HEK293 (cell line): ENCODE measurements around the gene CD300E.

Experiments used
- CTCF ChIA-PET: fragments of 350-600 bp; formaldehyde crosslinking; extraction: SDS; loops from one replicate; lab custom pipeline; 2021; ENCODE audit warnings: antibody characterized with exemption; lab: Yijun Ruan, JAX
- POLR2A ChIA-PET: fragments of 300-600 bp; formaldehyde crosslinking; extraction: SDS; loops from one replicate; lab custom pipeline; 2020; ENCODE audit warnings: antibody characterized with exemption, inconsistent platforms; lab: Yijun Ruan, JAX
- H3K27ac ChIP-seq: fragments of 200-500 bp; sonication (Bioruptor generic); 2 replicates; pipeline ENCODE4 v1.5.1; 2014; ENCODE audit warnings: low read depth, low read length, control low read depth, inconsistent platforms; ENCODE audit errors: extremely low read depth
- H3K36me3 ChIP-seq, 2 experiments: fragments of 200-500 bp in 1 of 2; sonication (Bioruptor generic) in 1 of 2; 1 replicate in 1 of 2; 2 replicates in 1 of 2; pipeline ENCODE4 v1.5.1; 2014 to 2017; ENCODE audit warnings: inconsistent platforms in 2 of 2, low read length in 2 of 2; ENCODE audit not compliant: control insufficient read depth in 2 of 2, insufficient read depth in 1 of 2
- H3K4me1 ChIP-seq: fragments of 200-500 bp; sonication (Bioruptor generic); 2 replicates; pipeline ENCODE4 v1.5.1; 2014; ENCODE audit warnings: mild to moderate bottlenecking, low read length, inconsistent platforms; ENCODE audit not compliant: control insufficient read depth, insufficient read depth
- H3K4me3 ChIP-seq: 2 replicates; pipeline ENCODE4 v1.5.1; 2011; ENCODE audit warnings: low read depth, mild to moderate bottlenecking, control low read depth, low read length, moderate library complexity
- H3K9me3 ChIP-seq: fragments of 200-500 bp; sonication (Bioruptor generic); 2 replicates; pipeline ENCODE4 v1.5.1; 2014; ENCODE audit warnings: low read depth, low read length, inconsistent platforms; ENCODE audit not compliant: control insufficient read depth, insufficient read depth
- HOXC10 ChIP-seq: sonication (generic); formaldehyde crosslinking; IDR thresholded peaks from 2 replicates; pipeline ENCODE4 v1.8.1; 2023; ENCODE audit warnings: mild to moderate bottlenecking, missing genetic modification reagents
- MYNN ChIP-seq: fragments of 450-650 bp; formaldehyde crosslinking; IDR thresholded peaks from 2 replicates; pipeline ENCODE4 v1.5.1; 2016; ENCODE audit warnings: missing biosample characterization, missing genetic modification characterization, borderline replicate concordance
- ZFHX2 ChIP-seq: fragments of 450-650 bp; formaldehyde crosslinking; conservative IDR thresholded peaks from 2 replicates; pipeline ENCODE4 v1.5.1; 2016; ENCODE audit warnings: missing biosample characterization, missing genetic modification characterization
- ZFP41 ChIP-seq: fragments of 450-650 bp; formaldehyde crosslinking; IDR thresholded peaks from 2 replicates; pipeline ENCODE4 v1.5.1; 2016; ENCODE audit warnings: missing biosample characterization, missing genetic modification characterization, borderline replicate concordance
- ZNF10 ChIP-seq: fragments of 450-650 bp; formaldehyde crosslinking; IDR thresholded peaks from 2 replicates; pipeline ENCODE4 v1.5.1; 2017; ENCODE audit warnings: missing biosample characterization, missing genetic modification characterization
- ZNF138 ChIP-seq: fragments of 450-650 bp; formaldehyde crosslinking; IDR thresholded peaks from 2 replicates; pipeline ENCODE4 v1.5.1; 2016; ENCODE audit warnings: missing biosample characterization, missing genetic modification characterization, borderline replicate concordance
- ZNF146 ChIP-seq: fragments of 450-650 bp; formaldehyde crosslinking; IDR thresholded peaks from 2 replicates; pipeline ENCODE4 v1.5.1; 2016; ENCODE audit warnings: missing biosample characterization, missing genetic modification characterization
- ZNF155 ChIP-seq: fragments of 450-650 bp; formaldehyde crosslinking; IDR thresholded peaks from 2 replicates; pipeline ENCODE4 v1.5.1; 2016; ENCODE audit warnings: missing biosample characterization, missing genetic modification characterization
- ZNF157 ChIP-seq: fragments of 450-650 bp; formaldehyde crosslinking; IDR thresholded peaks from 2 replicates; pipeline ENCODE4 v1.5.1; 2016; ENCODE audit warnings: missing biosample characterization, missing genetic modification characterization
- ZNF2 ChIP-seq: fragments of 450-650 bp; formaldehyde crosslinking; IDR thresholded peaks from 2 replicates; pipeline ENCODE4 v1.5.1; 2016; ENCODE audit warnings: missing biosample characterization, missing genetic modification characterization
- ZNF23 ChIP-seq: fragments of 450-650 bp; formaldehyde crosslinking; IDR thresholded peaks from 2 replicates; pipeline ENCODE4 v1.5.1; 2016; ENCODE audit warnings: missing biosample characterization, missing genetic modification characterization, borderline replicate concordance
- ZNF266 ChIP-seq: fragments of 450-650 bp; formaldehyde crosslinking; IDR thresholded peaks from 2 replicates; pipeline ENCODE4 v1.5.1; 2016; ENCODE audit warnings: missing biosample characterization, missing genetic modification characterization, low read depth
- ZNF341 ChIP-seq: fragments of 450-650 bp; formaldehyde crosslinking; IDR thresholded peaks from 2 replicates; pipeline ENCODE4; 2016; ENCODE audit warnings: low read depth, missing biosample characterization, missing genetic modification characterization
- ZNF366 ChIP-seq: fragments of 450-650 bp; formaldehyde crosslinking; conservative IDR thresholded peaks from 2 replicates; pipeline ENCODE4 v1.5.1; 2016; ENCODE audit warnings: missing biosample characterization, missing genetic modification characterization
- ZNF433 ChIP-seq: fragments of 450-650 bp; formaldehyde crosslinking; IDR thresholded peaks from 2 replicates; pipeline ENCODE4 v1.5.1; 2016; ENCODE audit warnings: missing biosample characterization, missing genetic modification characterization, low read depth
- ZNF501 ChIP-seq: fragments of 450-650 bp; formaldehyde crosslinking; IDR thresholded peaks from 2 replicates; pipeline ENCODE4 v1.5.1; 2016; ENCODE audit warnings: missing biosample characterization, missing genetic modification characterization
- ZNF514 ChIP-seq: fragments of 450-650 bp; formaldehyde crosslinking; IDR thresholded peaks from 2 replicates; pipeline ENCODE4 v1.5.1; 2016; ENCODE audit warnings: missing biosample characterization, missing genetic modification characterization
- ZNF530 ChIP-seq: fragments of 450-650 bp; formaldehyde crosslinking; IDR thresholded peaks from 2 replicates; pipeline ENCODE4 v1.5.1; 2016; ENCODE audit warnings: low read depth, missing biosample characterization, missing genetic modification characterization
- ZNF629 ChIP-seq: fragments of 450-650 bp; formaldehyde crosslinking; IDR thresholded peaks from 2 replicates; pipeline ENCODE4 v1.5.1; 2017; ENCODE audit warnings: missing biosample characterization, missing genetic modification characterization
- ZNF658 ChIP-seq: fragments of 450-650 bp; formaldehyde crosslinking; IDR thresholded peaks from 2 replicates; pipeline ENCODE4; 2016; ENCODE audit warnings: missing biosample characterization, missing genetic modification characterization
- ZNF785 ChIP-seq: fragments of 450-650 bp; formaldehyde crosslinking; IDR thresholded peaks from 2 replicates; pipeline ENCODE4 v1.5.1; 2016; ENCODE audit warnings: missing biosample characterization, missing genetic modification characterization
- ZSCAN16 ChIP-seq: fragments of 450-650 bp; formaldehyde crosslinking; IDR thresholded peaks from 2 replicates; pipeline ENCODE4 v1.5.1; 2016; ENCODE audit warnings: missing biosample characterization, missing genetic modification characterization
- TF ChIP-seq, protein P1 (sequence below): fragments of 450-650 bp; formaldehyde crosslinking; IDR thresholded peaks from 2 replicates; pipeline ENCODE4 v1.5.1; 2016; ENCODE audit warnings: missing biosample characterization, missing genetic modification characterization, borderline replicate concordance
- TF ChIP-seq, protein P2 (sequence below): fragments of 450-650 bp; formaldehyde crosslinking; IDR thresholded peaks from 2 replicates; pipeline ENCODE4 v1.5.1; 2016; ENCODE audit warnings: missing biosample characterization, missing genetic modification characterization

Gene CD300E

DNA sequence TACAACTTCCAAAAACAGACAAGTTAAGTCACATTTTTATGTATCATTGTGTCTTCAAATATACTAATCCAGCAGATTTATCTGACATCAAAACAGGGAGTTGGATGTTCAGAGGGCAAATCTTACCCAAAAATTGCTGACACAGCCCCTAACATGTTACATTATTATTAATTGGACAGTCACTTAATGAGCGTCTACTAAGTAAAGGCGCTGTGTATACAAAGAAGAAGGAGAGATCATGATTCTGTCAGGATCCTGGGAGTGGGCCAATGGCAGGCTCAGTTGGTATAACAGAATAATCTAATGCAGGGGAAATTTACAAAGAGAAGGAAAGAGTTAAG, 18.4 kb upstream of the CD300E start:
- Histone ChIP-seq H3K27ac (no peak overlapping the region), H3K4me1 (no peaks in the 10 kb centered on the region), H3K9me3 (no peaks in the 10 kb centered on the region), H3K4me3 (no peak overlapping the region), H3K36me3 (no peaks in the 10 kb centered on the region)
- CTCF ChIA-PET, result no interaction called here
- POLR2A ChIA-PET, result no interaction called here
- TF ChIP-seq ZNF138 (tag by site-specific recombination) (no peak), ZNF530 (no peak), ZFHX2 (tag by site-specific recombination) (no peak), ZNF23 (no peak), ZNF514 (tag by site-specific recombination) (no peak)

DNA sequence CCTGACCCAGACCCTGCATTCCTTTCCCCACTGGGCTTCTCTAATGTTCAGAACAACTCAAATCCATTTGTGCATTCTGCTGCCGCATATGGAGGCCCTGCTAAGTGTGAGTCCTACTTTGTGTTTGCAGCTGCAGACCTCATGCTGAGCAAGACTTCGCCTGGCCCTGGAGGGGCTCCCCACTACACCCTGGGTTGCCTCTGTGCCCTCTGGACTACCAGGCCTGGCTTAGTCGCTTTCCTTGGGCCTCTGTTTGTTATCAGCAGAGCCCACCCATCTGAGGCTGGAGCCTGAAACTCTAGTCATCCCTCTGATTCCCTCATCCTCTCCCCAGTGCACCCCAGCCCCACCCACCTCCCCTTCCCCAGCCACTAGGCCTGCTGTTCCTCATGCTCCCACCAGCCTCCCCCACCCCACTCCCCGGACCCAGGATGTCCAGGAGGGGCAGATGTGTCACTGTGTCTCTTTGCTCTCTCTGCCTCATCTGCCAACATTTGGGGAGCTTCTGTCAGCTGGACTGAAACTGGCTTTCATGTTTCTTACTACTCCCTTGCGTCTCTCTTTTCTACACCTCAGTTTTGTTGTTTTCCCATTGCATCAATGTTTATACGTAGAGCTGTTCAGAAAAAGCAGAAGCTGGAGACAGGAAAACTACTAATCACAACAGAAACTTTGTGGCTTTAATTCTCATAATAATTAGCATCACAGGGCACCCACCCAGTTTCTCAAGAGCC, 17.9 kb upstream of the CD300E start:
- H3K4me1 ChIP-seq, result no peaks in the 10 kb centered on the region
- POLR2A ChIA-PET, result no interaction called here
- no peak overlapping the region for H3K27ac ChIP-seq
- CTCF ChIA-PET, result interaction anchor here (2.5 kb wide), 1 partner anchor 16 kb away, joined by 8 read pairs; no protein-coding TSS in a partner anchor
- TF ChIP-seq ZNF155 (tag by site-specific recombination) (no peak), ZNF658 (no peak), ZNF10 (tag by site-specific recombination) (no peak), ZNF501 (no peak), ZNF341 (tag by site-specific recombination) (no peak), ZNF146 (tag by site-specific recombination) (no peak), ZNF366 (tag by site-specific recombination) (no peak), ZNF2 (tag by site-specific recombination) (no peak), ZNF266 (tag by site-specific recombination) (no peak), ZNF433 (tag by site-specific recombination) (no peak), HOXC10 (CRISPR knock-in tag) (no peak), ZNF785 (no peak), ZFP41 (tag by site-specific recombination) (no peak), MYNN (tag by site-specific recombination) (no peak), ZNF629 (tag by site-specific recombination) (no peak), ZSCAN16 (tag by site-specific recombination) (no peak), ZNF157 (no peak)
- TF ChIP-seq, protein P1, sequence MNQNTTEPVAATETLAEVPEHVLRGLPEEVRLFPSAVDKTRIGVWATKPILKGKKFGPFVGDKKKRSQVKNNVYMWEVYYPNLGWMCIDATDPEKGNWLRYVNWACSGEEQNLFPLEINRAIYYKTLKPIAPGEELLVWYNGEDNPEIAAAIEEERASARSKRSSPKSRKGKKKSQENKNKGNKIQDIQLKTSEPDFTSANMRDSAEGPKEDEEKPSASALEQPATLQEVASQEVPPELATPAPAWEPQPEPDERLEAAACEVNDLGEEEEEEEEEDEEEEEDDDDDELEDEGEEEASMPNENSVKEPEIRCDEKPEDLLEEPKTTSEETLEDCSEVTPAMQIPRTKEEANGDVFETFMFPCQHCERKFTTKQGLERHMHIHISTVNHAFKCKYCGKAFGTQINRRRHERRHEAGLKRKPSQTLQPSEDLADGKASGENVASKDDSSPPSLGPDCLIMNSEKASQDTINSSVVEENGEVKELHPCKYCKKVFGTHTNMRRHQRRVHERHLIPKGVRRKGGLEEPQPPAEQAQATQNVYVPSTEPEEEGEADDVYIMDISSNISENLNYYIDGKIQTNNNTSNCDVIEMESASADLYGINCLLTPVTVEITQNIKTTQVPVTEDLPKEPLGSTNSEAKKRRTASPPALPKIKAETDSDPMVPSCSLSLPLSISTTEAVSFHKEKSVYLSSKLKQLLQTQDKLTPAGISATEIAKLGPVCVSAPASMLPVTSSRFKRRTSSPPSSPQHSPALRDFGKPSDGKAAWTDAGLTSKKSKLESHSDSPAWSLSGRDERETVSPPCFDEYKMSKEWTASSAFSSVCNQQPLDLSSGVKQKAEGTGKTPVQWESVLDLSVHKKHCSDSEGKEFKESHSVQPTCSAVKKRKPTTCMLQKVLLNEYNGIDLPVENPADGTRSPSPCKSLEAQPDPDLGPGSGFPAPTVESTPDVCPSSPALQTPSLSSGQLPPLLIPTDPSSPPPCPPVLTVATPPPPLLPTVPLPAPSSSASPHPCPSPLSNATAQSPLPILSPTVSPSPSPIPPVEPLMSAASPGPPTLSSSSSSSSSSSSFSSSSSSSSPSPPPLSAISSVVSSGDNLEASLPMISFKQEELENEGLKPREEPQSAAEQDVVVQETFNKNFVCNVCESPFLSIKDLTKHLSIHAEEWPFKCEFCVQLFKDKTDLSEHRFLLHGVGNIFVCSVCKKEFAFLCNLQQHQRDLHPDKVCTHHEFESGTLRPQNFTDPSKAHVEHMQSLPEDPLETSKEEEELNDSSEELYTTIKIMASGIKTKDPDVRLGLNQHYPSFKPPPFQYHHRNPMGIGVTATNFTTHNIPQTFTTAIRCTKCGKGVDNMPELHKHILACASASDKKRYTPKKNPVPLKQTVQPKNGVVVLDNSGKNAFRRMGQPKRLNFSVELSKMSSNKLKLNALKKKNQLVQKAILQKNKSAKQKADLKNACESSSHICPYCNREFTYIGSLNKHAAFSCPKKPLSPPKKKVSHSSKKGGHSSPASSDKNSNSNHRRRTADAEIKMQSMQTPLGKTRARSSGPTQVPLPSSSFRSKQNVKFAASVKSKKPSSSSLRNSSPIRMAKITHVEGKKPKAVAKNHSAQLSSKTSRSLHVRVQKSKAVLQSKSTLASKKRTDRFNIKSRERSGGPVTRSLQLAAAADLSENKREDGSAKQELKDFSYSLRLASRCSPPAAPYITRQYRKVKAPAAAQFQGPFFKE (tag by site-specific recombination), result no peak
- TF ChIP-seq, protein P2, sequence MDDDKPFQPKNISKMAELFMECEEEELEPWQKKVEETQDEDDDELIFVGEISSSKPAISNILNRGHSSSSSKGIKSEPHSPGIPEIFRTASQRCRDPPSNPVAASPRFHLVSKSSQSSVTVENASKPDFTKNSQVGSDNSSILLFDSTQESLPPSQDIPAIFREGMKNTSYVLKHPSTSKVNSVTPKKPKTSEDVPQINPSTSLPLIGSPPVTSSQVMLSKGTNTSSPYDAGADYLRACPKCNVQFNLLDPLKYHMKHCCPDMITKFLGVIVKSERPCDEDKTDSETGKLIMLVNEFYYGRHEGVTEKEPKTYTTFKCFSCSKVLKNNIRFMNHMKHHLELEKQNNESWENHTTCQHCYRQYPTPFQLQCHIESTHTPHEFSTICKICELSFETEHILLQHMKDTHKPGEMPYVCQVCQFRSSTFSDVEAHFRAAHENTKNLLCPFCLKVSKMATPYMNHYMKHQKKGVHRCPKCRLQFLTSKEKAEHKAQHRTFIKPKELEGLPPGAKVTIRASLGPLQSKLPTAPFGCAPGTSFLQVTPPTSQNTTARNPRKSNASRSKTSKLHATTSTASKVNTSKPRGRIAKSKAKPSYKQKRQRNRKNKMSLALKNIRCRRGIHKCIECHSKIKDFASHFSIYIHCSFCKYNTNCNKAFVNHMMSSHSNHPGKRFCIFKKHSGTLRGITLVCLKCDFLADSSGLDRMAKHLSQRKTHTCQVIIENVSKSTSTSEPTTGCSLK (tag by site-specific recombination), result no peak
- no peak overlapping the region for H3K4me3 ChIP-seq
- H3K9me3 ChIP-seq, result no peaks in the 10 kb centered on the region
- H3K36me3 ChIP-seq, result no peaks in the 10 kb centered on the region
